HTERT RPE-1 (cell line): Measurements from ENCODE around the gene EIF3K.
"Not testable (repeated sequence)": the region's sequence is repeated elsewhere in the genome, so short reads cannot be mapped to it uniquely, and the experiment has no call there.

ENCODE experiments used
- in situ Hi-C: fragments of 300-500 bp; cut with MboI; formaldehyde crosslinking; loops from 4 replicates; pipeline ENCODE4 v1.14.3; 2020; ENCODE audit warnings: low sequenced_read_pairs

EIF3K gene, protein sequence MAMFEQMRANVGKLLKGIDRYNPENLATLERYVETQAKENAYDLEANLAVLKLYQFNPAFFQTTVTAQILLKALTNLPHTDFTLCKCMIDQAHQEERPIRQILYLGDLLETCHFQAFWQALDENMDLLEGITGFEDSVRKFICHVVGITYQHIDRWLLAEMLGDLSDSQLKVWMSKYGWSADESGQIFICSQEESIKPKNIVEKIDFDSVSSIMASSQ

DNA sequence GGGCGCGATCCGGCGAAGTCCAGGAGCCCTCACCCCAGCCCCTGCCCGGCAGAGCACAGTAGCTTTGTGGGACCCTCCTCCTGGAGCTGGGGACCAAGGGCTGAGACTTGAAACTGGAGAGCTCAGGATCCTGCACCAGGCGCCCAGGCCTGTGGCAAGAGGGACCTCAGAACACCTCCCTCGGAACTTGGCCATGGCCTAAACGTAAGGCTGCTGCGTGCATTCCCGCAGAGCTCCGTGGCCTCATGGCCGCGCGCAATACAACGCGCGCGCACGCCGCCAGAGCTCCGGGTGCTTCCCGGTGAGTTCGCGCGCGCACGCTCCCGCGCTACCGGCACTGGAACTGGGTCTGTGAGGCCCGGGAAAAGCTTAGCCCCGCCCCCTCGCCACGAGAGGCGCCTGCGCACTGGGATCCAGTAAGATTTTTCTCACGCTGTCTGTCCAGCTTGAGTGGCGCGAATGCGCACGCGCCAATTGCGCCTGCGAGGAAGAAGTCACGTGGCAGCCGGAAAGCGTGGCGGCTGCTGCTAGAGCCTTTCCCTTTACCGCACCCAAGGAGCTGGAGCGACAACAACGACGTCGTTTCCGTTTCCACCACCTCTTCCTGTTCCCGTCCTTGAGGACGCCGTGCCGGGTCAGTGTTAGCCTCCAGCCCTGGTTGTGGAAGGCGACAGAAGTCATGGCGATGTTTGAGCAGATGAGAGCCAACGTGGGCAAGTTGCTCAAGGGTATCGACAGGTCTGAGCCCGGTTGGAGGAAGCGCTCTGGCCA, at the start of gene EIF3K:
Gene EIF3K, plus strand, starts transcription at position 599 of the 771 bp plus-strand sequence. Its CDS starts 81 bp downstream, at position 680.
- in situ Hi-C loops = no loop called here

GRCh38 chr19:38569368-38569983, 49.5 kb upstream of the EIF3K start:
- in situ Hi-C loops = no loop called here

- in situ Hi-C loops = no loop called here
Observed at GRCh38 chr19:38571682-38572081, 47.3 kb upstream of the EIF3K start.

DNA sequence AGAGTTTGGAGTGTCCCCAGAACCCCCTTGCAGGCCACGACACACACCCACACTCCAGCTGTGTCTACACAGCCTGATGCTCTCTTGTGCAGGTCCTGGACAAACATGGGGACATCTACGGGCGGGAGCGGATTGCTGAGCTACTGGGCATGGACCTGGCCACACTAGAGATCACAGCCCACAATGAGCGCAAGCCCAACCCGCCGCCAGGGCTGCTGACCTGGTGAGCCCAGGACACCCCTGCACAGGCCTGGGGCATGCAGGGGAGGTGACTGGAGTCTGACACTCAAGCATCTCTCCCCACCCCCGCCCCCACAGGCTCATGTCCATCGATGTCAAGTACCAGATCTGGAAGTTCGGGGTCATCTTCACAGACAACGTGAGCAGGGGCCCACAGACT, 41.2 kb upstream of the EIF3K start:
- in situ Hi-C loops = no loop called here

GRCh38 chr19:38579304-38579703, 39.7 kb upstream of the EIF3K start:
- in situ Hi-C loops = not testable (repeated sequence)

DNA sequence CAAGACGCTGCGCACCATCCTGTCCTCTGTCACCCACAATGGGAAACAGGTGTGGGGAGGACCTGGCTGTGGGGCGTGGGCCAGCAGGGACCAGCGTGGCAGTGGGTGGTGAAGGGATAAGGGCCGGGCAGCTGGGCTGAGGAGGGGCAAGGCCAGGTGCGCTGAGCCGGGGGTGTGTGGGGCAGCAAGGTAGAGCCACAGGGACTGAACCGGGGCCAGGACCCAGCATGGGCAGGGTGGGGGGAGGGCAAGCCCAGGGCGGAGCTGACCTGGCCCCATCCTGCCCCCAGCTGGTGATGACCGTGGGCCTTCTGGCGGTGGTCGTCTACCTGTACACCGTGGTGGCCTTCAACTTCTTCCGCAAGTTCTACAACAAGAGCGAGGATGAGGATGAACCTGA, 38.9 kb upstream of the EIF3K start:
- in situ Hi-C loops = no loop called here

DNA sequence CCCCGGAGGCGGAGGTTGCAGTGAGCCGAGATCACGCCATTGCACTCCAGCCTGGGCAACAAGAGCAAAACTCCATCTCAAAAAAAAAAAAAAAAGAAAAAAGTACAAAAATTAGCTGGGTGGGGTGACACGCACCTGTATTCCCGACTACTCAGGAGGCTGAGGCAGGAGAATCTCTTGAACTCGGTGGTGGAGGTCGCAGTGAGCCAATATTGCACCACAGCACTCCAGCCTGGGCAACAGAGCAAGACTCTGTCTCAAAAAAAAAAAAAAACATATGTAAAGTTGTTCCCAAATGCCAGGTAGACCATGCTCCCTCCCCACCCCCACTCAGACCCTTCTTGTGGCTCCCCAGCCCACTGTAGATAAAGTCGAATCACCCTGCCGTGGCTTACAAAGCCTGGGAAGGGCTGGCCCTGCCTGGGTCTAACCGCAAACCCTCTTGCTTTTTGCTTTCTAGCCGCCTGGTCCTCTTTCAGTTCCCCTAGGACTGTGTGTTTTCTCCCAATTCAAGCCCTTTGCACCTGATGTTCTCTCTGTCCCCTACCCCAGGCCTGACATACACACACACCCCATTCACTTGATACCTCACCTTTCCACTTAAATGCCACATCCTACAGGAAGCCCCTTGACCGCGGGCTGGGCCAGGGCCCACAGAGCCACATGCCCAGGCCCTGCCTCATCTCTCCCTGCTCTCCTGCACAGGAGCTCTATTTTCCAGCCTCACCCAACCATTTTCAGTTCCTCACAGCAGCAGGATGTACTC, 35.6 kb upstream of the EIF3K start:
- in situ Hi-C loops = no loop called here

GRCh38 chr19:38583985-38584305, 35.0 kb upstream of the EIF3K start:
- in situ Hi-C loops = no loop called here

DNA sequence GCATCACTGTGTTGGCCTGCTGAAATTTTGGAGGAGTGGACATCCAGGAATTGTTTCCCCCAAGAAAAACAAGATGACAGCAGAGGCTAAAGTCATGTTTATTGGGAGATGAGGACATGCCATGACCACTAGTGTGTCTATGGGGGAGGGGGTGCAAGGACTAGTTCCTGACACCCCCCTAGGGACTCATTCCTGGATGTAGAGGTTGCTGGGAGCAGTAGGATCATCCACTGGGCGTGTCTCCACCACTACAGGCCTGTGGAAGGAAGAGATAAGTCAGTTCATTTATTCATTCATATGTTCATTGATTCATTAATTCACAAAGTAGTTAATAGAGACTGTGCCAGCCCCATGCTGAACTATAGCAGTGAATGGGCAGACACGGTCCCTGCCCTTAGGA, 31.4 kb upstream of the EIF3K start:
- in situ Hi-C loops = no loop called here

GRCh38 chr19:38588041-38588440, 30.9 kb upstream of the EIF3K start:
- in situ Hi-C loops = no loop called here

- in situ Hi-C loops = no loop called here
Observed at GRCh38 chr19:38592940-38593339, 26.0 kb upstream of the EIF3K start.

GRCh38 chr19:38596057-38596981, 22.7 kb upstream of the EIF3K start:
- in situ Hi-C loops = no loop called here

- in situ Hi-C loops = no loop called here
Observed at GRCh38 chr19:38597075-38597474, 21.9 kb upstream of the EIF3K start.

- in situ Hi-C loops = no loop called here
Observed at GRCh38 chr19:38599722-38600121, 19.3 kb upstream of the EIF3K start.

DNA sequence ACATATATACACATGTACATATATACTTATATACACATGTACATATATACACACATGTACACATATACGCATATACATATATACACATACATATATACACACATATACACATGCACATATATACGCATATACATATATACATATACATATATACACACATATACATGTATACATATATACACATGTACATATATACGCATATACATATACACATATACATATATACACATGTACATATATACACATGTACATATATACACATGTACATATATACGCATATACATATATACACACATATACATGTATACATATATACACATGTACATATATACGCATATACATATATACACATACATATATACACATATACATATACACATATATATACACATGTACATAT, 16.1 kb upstream of the EIF3K start:
- in situ Hi-C loops = not testable (repeated sequence)

DNA sequence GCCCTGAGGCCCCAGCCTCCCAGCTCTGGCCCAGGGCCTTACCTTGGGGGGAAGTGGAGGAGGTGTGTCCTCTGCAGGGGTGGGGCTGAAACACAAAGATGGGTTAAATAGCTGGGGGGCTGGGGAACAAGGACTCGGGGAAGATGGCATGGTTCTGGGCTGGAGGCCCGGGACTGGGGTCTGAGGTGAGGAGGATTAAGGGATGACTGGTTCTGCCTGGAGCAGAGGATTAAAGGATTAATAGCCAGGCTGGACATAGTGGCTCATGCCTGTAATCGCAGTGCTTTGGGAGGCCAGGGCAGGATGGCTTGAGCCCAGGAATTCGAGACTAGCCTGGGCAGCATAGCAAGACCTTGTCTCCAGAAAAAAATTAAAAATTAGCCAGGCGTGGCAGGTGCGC, 12.9 kb upstream of the EIF3K start:
- in situ Hi-C loops = no loop called here

DNA sequence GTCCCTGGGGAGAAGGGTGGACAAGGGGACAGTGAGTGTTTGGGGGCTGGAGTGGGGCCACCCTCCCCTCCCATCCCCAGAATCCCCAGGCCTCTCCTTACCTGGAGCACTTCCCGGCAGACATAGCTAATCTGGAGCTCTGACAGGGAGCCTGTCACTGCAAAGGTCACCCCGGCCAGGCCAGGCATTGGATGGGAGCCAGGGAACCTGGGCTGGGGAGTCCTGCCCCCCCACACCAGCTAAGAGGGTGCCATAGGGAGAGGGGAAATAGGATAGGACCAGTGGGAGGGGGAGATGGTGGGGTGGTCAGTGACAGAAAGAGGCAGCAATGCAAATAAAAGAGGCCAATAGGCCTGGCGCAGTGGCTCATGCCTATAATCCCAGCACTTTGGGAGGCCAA, 4.7 kb upstream of the EIF3K start:
- in situ Hi-C loops = no loop called here

- in situ Hi-C loops = no loop called here
Observed at GRCh38 chr19:38615007-38615581, 3.9 kb upstream of the EIF3K start.

DNA sequence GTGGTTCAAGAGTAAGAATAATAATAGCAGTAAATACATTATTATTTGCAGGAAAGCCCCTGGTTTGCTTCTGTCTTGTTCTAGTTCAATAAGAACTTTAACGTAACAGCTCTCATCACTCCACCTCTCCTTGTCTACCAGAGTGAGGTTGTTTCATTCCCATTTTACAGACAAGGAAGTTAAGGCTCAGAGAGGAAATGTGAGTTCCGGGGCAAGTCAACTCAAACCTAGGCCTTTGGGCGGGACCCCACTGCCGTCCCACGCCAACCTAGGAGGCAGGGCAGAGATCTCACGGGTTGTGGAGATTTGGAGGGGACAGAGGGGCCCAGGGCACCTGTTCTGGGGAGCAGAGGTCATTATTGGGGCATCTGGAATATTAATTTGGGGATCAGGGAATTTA, 2.7 kb upstream of the EIF3K start:
- in situ Hi-C loops = no loop called here

DNA sequence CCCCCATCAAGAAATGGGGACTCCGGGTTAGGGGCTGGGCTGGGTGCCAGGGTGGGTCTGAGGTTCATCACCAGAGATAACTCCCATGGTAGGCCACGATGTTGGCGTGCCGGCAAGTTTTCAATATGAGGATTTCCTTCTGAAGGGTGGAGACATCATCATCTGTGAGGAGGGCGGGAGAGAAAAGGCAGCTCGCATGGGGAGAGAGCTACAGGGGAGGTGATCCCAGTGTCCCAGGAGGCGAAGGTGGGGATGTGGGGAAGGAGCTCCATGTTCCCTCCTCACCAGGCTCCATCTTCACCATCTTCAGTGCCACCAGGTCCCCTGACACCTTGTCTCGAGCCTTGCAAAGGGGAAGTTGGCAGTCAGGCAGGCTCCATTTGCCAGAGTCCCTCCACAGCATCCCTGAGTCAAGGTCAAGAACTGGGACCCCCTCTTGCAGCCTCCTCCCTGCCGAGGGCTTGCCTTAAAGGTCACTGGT, 1.7 kb upstream of the EIF3K start:
- in situ Hi-C loops = no loop called here
